GM18502 (cell line): ENCODE results near the gene CCSER1.
"Not testable (repeated sequence)": the region's sequence is repeated elsewhere in the genome, so short reads cannot be mapped to it uniquely, and the experiment has no call there.

ENCODE experiments used
- ATAC-seq: cut with Tn5 transposase; IDR thresholded peaks from one replicate; pipeline ENCODE4 v1.9.1; 2021; ENCODE audit warnings: mild to moderate bottlenecking; ENCODE audit not compliant: unreplicated experiment, poor library complexity

Gene CCSER1

GRCh38 chr4:90769251-90769650, 642.1 kb downstream of the CCSER1 start:
- ATAC-seq, result no peak

GRCh38 chr4:90780193-90780592, 653.0 kb downstream of the CCSER1 start:
- no peak for ATAC-seq

GRCh38 chr4:90786602-90787001, 659.4 kb downstream of the CCSER1 start:
- no peak for ATAC-seq

- no peak for ATAC-seq
Observed at GRCh38 chr4:90792696-90793095, 665.5 kb downstream of the CCSER1 start.

GRCh38 chr4:90798948-90799347, 671.8 kb downstream of the CCSER1 start:
- ATAC-seq, result no peak

GRCh38 chr4:90799895-90800294, 672.7 kb downstream of the CCSER1 start:
- ATAC-seq, result no peak

DNA sequence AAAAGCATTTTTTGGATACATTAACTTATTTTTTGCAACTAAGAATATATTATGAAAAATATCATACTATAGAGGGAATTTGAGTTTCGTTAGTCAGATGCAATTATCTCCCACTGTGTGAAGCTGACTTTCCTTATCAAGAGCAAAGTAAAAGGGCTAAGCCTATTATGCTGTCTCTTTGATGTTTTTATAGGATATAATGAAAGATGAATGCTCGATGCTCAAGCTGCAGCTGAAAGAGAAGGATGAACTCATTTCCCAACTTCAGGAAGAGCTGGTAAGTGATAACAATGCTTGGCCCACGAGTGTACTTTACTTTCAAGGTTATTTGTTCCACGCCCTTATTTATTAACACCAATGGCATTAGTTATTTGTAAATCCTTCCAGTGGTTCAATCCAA, 688.4 kb downstream of the CCSER1 start:
- ATAC-seq, result no peak

- no peak for ATAC-seq
Observed at GRCh38 chr4:90816754-90817153, 689.6 kb downstream of the CCSER1 start.

- ATAC-seq, result no peak
Observed at GRCh38 chr4:90824266-90825150, 697.3 kb downstream of the CCSER1 start.

- no peak for ATAC-seq
Observed at GRCh38 chr4:90825849-90826248, 698.7 kb downstream of the CCSER1 start.

GRCh38 chr4:90833706-90834105, 706.5 kb downstream of the CCSER1 start:
- no peak for ATAC-seq

DNA sequence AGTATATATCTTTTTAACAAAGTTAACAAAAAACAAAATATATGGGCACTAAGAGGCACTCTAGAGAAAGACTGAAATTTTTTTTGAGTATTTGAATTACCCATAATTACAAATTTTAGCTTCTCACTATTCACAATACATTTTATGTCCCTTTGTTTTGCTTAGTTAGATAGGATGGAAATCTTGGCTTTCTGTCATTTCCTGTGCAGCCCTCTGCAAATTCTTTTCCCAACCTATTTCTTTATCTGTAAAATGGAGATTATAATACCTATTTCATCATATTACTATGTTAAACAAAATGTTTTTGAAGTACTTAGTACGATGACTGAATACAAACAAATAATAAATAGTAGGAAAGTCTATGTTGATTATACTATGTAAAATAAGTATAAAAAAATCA, 710.0 kb downstream of the CCSER1 start:
- ATAC-seq, result no peak

DNA sequence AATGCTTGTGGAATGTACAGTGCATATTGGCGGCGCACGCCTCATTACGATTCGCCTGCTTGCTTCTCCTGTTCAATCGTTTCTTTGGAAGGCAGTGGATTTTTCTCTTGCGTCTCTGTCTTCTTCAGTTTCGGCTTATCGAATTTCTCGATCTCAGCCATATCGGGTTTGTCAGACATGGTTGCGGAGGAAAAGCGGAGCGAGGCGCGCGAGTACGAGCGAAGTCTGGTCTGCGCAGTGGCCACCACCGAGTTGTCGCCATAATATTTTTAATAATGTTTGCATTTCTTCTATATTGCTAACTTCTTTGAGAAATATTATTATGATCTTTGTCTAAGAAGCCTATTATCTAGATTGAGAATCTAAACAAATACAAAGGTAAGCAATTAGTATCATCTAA, 711.7 kb downstream of the CCSER1 start:
- ATAC-seq, result not testable (repeated sequence)

GRCh38 chr4:90840291-90840690, 713.1 kb downstream of the CCSER1 start:
- no peak for ATAC-seq

DNA sequence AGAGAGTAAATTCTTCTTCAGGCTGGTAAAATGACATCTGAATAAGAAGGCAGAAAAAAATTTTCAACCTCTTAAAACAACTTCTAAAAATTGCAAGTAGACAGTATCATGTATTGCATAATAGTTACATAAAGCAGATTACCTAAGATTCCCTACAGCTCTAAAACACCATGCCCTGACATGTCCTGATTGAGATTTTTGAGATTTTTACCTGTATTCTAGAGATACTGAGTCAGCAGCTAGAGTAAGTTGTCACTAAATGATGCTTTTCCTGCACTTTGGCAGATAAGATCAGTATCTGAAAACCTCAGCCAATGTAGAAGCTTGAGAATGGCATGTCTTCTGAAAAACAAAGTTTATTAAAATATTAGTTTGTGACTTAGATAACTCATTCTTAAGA, 713.6 kb downstream of the CCSER1 start:
- no peak for ATAC-seq

- ATAC-seq, result no peak
Observed at GRCh38 chr4:90841676-90842075, 714.5 kb downstream of the CCSER1 start.

DNA sequence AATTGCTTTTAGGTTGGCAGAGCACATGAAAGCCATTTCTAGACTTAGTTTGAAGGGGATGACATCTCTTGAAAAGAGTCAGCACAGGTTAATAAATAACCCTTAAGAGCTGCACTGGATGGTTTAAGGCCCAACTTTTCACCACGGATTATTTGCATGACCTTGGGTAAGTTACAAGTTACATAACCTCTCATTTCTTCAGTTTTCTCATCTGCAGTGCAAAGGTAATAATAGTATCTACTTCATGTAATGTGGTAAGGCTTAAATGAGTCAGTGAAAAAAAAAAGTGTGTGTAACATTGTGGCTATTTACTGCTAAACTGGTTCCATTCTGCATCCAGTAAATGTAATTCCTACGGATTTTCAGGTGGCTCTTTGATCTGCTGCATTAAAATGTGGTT, 715.8 kb downstream of the CCSER1 start:
- peak; percentile 60 for ATAC-seq

GRCh38 chr4:90844241-90844640, 717.0 kb downstream of the CCSER1 start:
- ATAC-seq, result no peak

DNA sequence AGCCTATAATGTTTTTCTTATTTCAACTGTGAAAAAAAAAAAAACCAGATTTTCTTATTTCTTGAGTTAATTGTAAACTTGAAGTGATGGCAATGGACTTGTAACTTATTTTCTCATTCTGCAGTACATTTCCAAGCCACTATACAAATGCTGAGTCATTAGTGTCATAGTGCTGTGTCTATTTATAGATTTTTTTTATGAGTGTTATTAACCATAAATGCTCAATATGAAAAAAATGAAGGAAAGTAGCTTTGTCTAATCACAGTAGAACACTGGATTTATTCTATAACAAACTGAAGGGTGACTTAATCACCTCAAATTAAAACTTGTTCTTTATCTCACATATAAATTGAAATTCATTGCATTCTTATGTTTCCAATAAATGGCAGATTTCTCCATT, 718.6 kb downstream of the CCSER1 start:
- ATAC-seq, result no peak

- ATAC-seq, result no peak
Observed at GRCh38 chr4:90852237-90852636, 725.0 kb downstream of the CCSER1 start.

DNA sequence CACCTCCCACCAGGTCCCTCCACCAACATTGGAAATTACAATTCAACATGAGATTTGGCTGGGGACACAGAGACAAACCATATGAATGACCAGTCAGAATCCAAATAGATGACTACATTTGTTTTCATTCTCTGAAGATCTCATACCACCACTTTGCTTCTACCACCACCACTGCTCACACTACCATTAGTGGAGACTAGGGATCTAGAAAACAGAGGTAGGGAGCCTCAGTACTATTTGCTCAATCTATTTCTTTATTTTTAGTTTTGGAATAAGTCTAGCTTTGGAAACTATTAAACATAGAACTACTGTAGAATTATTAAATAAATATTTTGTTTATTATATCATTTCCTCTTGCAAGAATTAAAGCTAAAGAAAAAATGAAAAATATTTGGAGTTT, 727.9 kb downstream of the CCSER1 start:
- ATAC-seq, result no peak

- no peak for ATAC-seq
Observed at GRCh38 chr4:90857081-90857820, 730.1 kb downstream of the CCSER1 start.
